HEK293T (cell line): ENCODE measurements around the gene ERC1.

ENCODE experiments used
- ARNT ChIP-seq: fragments of 450-650 bp; IDR thresholded peaks from 2 replicates; pipeline ENCODE4 v1.6.1; 2017; ENCODE audit warnings: mild to moderate bottlenecking
- BHLHE40 ChIP-seq: fragments of 450-650 bp; IDR thresholded peaks from 2 replicates; pipeline ENCODE4 v1.6.1; 2016; ENCODE audit warnings: mild to moderate bottlenecking, moderate library complexity, borderline replicate concordance
- ELF4 ChIP-seq: fragments of 450-650 bp; IDR thresholded peaks from 2 replicates; pipeline ENCODE4 v1.6.1; 2017; ENCODE audit warnings: antibody characterized with exemption
- FOXA1 ChIP-seq: fragments of 450-650 bp; IDR thresholded peaks from 2 replicates; pipeline ENCODE4 v1.6.1; 2016; ENCODE audit warnings: mild to moderate bottlenecking
- FOXK2 ChIP-seq: fragments of 450-650 bp; IDR thresholded peaks from 2 replicates; pipeline ENCODE4 v1.6.1; 2016; ENCODE audit warnings: mild to moderate bottlenecking
- FOXM1 ChIP-seq: fragments of 450-650 bp; IDR thresholded peaks from 2 replicates; pipeline ENCODE4 v1.6.1; 2017; ENCODE audit warnings: mild to moderate bottlenecking, borderline replicate concordance
- HDGF ChIP-seq: fragments of 450-650 bp; IDR thresholded peaks from 2 replicates; pipeline ENCODE4 v1.6.1; 2017; ENCODE audit warnings: antibody characterized with exemption, borderline replicate concordance
- NFRKB ChIP-seq: fragments of 450-650 bp; IDR thresholded peaks from 2 replicates; pipeline ENCODE4 v1.6.1; 2016; ENCODE audit warnings: mild to moderate bottlenecking, moderate library complexity
- SP1 ChIP-seq: fragments of 450-650 bp; IDR thresholded peaks from 2 replicates; pipeline ENCODE4 v1.6.1; 2017
- ZNF384 ChIP-seq: fragments of 450-650 bp; IDR thresholded peaks from 2 replicates; pipeline ENCODE4 v1.6.1; 2016

DNA sequence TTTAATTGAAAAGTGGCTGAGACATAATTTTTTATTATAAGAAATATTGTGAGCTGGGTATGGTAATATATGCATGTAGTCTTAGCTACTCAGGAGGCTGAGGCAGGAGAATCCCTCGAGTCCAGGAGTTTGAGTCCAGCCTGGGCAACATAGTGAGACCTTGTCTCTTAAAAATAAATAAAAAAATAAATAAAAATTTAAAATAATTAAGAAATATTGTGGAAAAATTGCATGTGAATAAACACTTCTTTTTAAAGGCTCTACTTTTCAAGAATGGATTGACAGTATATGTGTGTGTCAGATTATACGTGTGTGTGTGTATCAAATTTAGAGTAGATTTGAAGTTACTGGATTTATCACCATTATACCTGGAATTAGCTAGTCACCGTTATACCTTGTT is 43.2 kb downstream of the ERC1 start:
- TF ChIP-seq FOXM1 (no peak), ARNT (no peak), FOXA1 (no peak), ELF4 (no peak), FOXK2 (no peak), NFRKB (no peak), ZNF384 (no peak), SP1 (no peak), HDGF (no peak), BHLHE40 (no peak)
